ENCODE results near the gene CROCC2.

CROCC2 gene

GRCh38 chr2:240891492-240892340 lies 14.4 kb upstream of the CROCC2 start:
- DNase-seq (ENCODE audit: low read depth), result no peak

- no peak for DNase-seq (ENCODE audit: low read depth)
These were observed 13.8 kb upstream of the CROCC2 start for GRCh38 chr2:240892356-240892755.

GRCh38 chr2:240892925-240893324 lies 13.2 kb upstream of the CROCC2 start:
- no peak for DNase-seq (ENCODE audit: low read depth)

- DNase-seq (ENCODE audit: low read depth), result no peak
These were observed 12.7 kb upstream of the CROCC2 start for GRCh38 chr2:240893363-240893844.

- no peak for DNase-seq (ENCODE audit: low read depth)
These were observed 12.1 kb upstream of the CROCC2 start for GRCh38 chr2:240894006-240894405.

GRCh38 chr2:240894836-240895558 lies 11.1 kb upstream of the CROCC2 start:
- DNase-seq (ENCODE audit: low read depth), result no peak

GRCh38 chr2:240895656-240896388 lies 10.3 kb upstream of the CROCC2 start, which contains the start of gene MAB21L4:
Gene MAB21L4, minus strand, starts transcription at chr2:240896156. Its CDS starts 159 bp downstream, at chr2:240895997.
- no peak for DNase-seq (ENCODE audit: low read depth)

- DNase-seq (ENCODE audit: low read depth), result no peak
These were observed 9.7 kb upstream of the CROCC2 start for GRCh38 chr2:240896394-240896793.

- DNase-seq (ENCODE audit: low read depth), result no peak
These were observed 9.1 kb upstream of the CROCC2 start for GRCh38 chr2:240896871-240897692.

- no peak for DNase-seq (ENCODE audit: low read depth)
These were observed 7.9 kb upstream of the CROCC2 start for GRCh38 chr2:240898108-240898730.

- no peak for DNase-seq (ENCODE audit: low read depth)
These were observed 7.2 kb upstream of the CROCC2 start for GRCh38 chr2:240898731-240899467.

GRCh38 chr2:240899468-240899865 lies 6.7 kb upstream of the CROCC2 start:
- DNase-seq (ENCODE audit: low read depth), result no peak

GRCh38 chr2:240900141-240900860 lies 5.8 kb upstream of the CROCC2 start:
- DNase-seq (ENCODE audit: low read depth), result no peak

- no peak for DNase-seq (ENCODE audit: low read depth)
These were observed 4.0 kb upstream of the CROCC2 start for GRCh38 chr2:240901986-240902614.

GRCh38 chr2:240902615-240903041 lies 3.5 kb upstream of the CROCC2 start:
- DNase-seq (ENCODE audit: low read depth), result no peak

GRCh38 chr2:240903191-240904060 lies 2.7 kb upstream of the CROCC2 start:
- DNase-seq (ENCODE audit: low read depth), result no peak

GRCh38 chr2:240904216-240905175 lies 1.6 kb upstream of the CROCC2 start:
- DNase-seq (ENCODE audit: low read depth), result no peak

Data from non-pigmented ciliary epithelial cell (primary cell).